Measurements from ENCODE around the gene GNAS-AS1. TPM values are rescaled to one million over a fixed set of nuclear protein-coding genes. Genes with fewer than 3 reads are reported as not detected.

GNAS-AS1 gene
- total RNA-seq, 1 experiment from 2014 or later, result 4.0 TPM

DNA sequence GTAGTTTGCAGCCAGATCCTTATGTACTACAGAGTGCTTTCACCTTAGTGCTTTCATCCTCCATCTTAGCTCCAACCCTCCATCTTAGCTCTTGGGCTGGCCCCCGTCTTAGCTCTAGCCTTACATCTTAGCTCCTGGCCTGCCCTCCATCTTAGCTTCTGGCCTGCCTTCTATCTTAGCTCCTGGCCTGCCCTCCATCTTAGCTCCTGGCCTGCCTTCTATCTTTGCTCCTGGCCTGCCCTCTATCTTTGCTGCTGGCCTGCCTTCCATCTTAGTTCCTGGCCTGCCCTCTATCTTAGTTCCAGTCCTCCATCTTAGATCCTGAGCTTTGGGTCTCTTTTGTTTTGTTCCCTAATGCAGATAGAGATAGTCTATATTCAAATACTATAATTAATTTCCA is 23.8 kb upstream of the GNAS-AS1 start:
- Histone ChIP-seq H3K27ac (ENCODE audit: low read length) (no peak overlapping the region), H3K4me1 (ENCODE audit: low read length) (peaks cover 4% of the 10 kb centered on the region), H3K4me3 (ENCODE audit: low read length) (no peak overlapping the region), H3K4me2 (ENCODE audit: low read depth, low read length, poor library complexity, severe bottlenecking) (no peak overlapping the region), H3K9me2 (replicated peaks; ENCODE audit: insufficient read depth, low read length) (no peaks in the 10 kb centered on the region), H3K36me3 (ENCODE audit: insufficient read depth, low read length) (no peaks in the 10 kb centered on the region), H4K20me1 (ENCODE audit: insufficient read depth, low read depth, low read length) (no peaks in the 10 kb centered on the region), H2AFZ (ENCODE audit: low read length) (peak overlapping the region; percentile 74), H3K9ac (ENCODE audit: low read length) (no peak overlapping the region), H3K9me3 (ENCODE audit: low read length) (no peaks in the 10 kb centered on the region), H3K79me2 (ENCODE audit: low read length) (no peaks in the 10 kb centered on the region), H3K27me3 (ENCODE audit: low read length) (no peaks in the 10 kb centered on the region)
- no peak for DNase-seq

DNA sequence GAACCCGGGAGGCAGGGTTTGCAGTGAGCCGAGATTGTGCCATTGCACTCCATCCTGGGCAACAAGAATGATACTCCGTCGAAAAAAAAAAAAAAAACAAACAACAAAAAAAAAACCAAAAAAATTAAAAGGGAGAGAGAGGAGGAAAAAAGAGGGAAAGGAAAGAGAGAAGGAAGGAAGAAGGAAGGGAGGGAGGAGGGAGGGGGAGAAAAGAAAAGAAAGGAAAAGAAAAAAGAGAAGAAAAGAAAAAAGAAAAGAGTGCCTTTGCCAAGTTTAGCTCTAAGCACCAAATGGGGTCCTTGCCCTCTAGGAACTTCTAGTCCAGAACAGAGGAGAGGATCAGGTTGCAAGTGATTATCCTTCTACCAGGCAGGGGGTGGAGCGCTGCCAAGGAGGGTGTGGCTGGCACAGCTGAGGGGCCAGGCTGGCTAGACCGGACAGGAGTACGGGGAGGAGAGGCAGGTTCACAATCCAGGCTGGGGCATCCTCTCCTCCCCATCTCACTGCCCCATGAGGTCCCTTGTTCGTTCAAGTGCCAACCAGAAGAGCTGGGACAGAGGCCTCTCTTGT is 20.9 kb upstream of the GNAS-AS1 start:
- H3K9me3 ChIP-seq (ENCODE audit: low read length), result no peaks in the 10 kb centered on the region
- no peak overlapping the region for H3K9ac ChIP-seq (ENCODE audit: low read length)
- no peak for DNase-seq
- no peaks in the 10 kb centered on the region for H3K27me3 ChIP-seq (ENCODE audit: low read length)
- H4K20me1 ChIP-seq (ENCODE audit: insufficient read depth, low read depth, low read length), result no peaks in the 10 kb centered on the region
- H3K4me2 ChIP-seq (ENCODE audit: low read depth, low read length, poor library complexity, severe bottlenecking), result no peak overlapping the region
- no peak overlapping the region for H3K27ac ChIP-seq (ENCODE audit: low read length)
- no peak overlapping the region for H3K4me3 ChIP-seq (ENCODE audit: low read length)
- H3K79me2 ChIP-seq (ENCODE audit: low read length), result no peaks in the 10 kb centered on the region
- no peaks in the 10 kb centered on the region for H3K36me3 ChIP-seq (ENCODE audit: insufficient read depth, low read length)
- no peaks in the 10 kb centered on the region for H3K9me2 ChIP-seq (replicated peaks; ENCODE audit: insufficient read depth, low read length)
- H2AFZ ChIP-seq (ENCODE audit: low read length), result no peak overlapping the region
- H3K4me1 ChIP-seq (ENCODE audit: low read length), result peaks cover 7% of the 10 kb centered on the region

DNA sequence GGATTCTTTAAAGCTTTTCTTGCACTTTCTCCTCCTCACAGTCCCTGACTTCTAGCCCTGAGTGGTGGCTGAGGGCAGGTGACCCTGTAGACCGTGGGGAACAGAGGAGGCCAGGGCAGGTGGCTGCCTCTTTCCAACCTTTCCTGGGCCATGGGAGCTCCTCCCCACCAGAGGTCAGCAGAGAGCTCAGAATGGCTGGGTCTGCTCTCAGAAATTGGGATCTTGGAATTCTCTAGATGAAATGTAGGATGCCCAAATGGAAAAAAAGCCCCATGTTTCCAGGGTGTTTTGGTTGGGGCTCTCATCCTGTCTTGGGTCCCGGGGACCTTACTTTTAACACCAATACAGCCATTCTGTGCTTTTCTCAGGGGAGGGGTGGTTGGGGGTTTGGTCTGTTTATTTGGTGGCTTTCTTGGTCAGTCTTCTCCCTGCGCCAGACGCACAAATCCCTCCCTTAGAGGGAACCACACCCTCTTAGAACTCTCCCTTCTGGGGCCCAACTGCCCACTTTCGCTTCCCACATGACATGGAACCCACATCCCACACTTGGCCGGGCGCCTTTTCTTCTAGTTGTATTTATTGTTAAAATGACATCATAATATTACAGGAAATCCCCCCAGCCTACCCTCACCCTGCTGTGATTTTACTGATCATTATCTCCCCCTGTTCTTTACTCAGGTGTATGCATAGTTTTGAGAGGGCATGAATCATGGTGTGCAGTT is 19.8 kb upstream of the GNAS-AS1 start:
- no peaks in the 10 kb centered on the region for H4K20me1 ChIP-seq (ENCODE audit: insufficient read depth, low read depth, low read length)
- H3K4me1 ChIP-seq (ENCODE audit: low read length), result peaks cover 7% of the 10 kb centered on the region
- no peak overlapping the region for H3K27ac ChIP-seq (ENCODE audit: low read length)
- no peaks in the 10 kb centered on the region for H3K79me2 ChIP-seq (ENCODE audit: low read length)
- no peaks in the 10 kb centered on the region for H3K9me2 ChIP-seq (replicated peaks; ENCODE audit: insufficient read depth, low read length)
- H3K27me3 ChIP-seq (ENCODE audit: low read length), result no peaks in the 10 kb centered on the region
- H3K4me2 ChIP-seq (ENCODE audit: low read depth, low read length, poor library complexity, severe bottlenecking), result no peak overlapping the region
- no peak overlapping the region for H3K4me3 ChIP-seq (ENCODE audit: low read length)
- DNase-seq, result peak; percentile 67
- H3K9ac ChIP-seq (ENCODE audit: low read length), result no peak overlapping the region
- H2AFZ ChIP-seq (ENCODE audit: low read length), result no peak overlapping the region
- no peaks in the 10 kb centered on the region for H3K9me3 ChIP-seq (ENCODE audit: low read length)
- H3K36me3 ChIP-seq (ENCODE audit: insufficient read depth, low read length), result no peaks in the 10 kb centered on the region

DNA sequence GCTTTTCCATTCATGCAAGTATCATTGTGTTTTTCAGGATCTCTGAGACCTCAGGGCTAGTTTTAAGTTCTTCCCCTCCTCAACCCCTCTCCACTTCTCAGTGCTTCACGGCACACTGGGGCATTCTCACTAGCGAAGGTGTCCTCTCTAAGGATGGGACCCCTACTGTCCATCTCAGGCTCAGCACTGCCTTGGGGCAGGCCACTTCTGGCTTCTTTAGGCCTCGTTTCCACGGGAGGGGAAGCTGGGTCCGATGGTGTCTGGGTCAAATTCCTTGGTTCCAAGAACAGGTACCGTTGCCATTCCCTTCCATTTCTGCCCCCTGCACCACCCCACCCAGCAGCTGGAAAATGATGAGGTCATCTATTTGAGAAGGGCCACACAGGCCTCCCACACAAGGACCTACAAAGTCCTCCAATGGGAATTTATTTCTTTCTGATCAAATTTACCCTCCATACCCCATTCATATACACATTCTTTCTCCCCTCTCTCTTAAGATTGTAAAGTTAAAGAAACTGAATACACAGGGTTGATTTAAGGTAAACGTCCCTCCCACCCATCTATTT is 19.0 kb upstream of the GNAS-AS1 start:
- Histone ChIP-seq H3K4me1 (ENCODE audit: low read length) (peaks cover 7% of the 10 kb centered on the region), H3K36me3 (ENCODE audit: insufficient read depth, low read length) (no peaks in the 10 kb centered on the region)

DNA sequence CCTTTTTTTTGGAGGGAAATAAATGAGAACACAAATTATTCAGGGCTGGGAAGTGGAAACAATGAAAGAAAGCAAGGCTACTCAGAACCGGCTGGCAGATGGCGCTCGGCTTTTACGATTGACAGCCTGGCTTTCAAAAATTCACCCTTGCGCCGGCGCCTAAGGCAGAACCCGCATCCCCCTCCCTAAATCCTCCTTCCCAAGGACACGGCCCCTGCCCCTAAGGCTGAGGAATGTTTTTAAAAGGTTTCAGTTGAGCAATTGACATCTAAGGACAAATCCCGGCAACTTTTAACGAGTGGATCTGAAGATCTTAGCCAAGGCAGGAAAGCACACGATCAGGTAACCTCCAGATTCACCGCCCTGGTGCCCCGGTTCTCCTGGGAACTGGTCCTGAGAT is 18.1 kb upstream of the GNAS-AS1 start:
- Histone ChIP-seq H3K4me2 (ENCODE audit: low read depth, low read length, poor library complexity, severe bottlenecking) (no peak overlapping the region), H3K4me1 (ENCODE audit: low read length) (peaks cover 7% of the 10 kb centered on the region), H3K4me3 (ENCODE audit: low read length) (no peak overlapping the region), H2AFZ (ENCODE audit: low read length) (no peak overlapping the region), H3K27me3 (ENCODE audit: low read length) (no peaks in the 10 kb centered on the region), H3K9me2 (replicated peaks; ENCODE audit: insufficient read depth, low read length) (no peaks in the 10 kb centered on the region), H3K9ac (ENCODE audit: low read length) (no peak overlapping the region), H3K27ac (ENCODE audit: low read length) (no peak overlapping the region), H4K20me1 (ENCODE audit: insufficient read depth, low read depth, low read length) (no peaks in the 10 kb centered on the region), H3K9me3 (ENCODE audit: low read length) (no peaks in the 10 kb centered on the region), H3K36me3 (ENCODE audit: insufficient read depth, low read length) (no peaks in the 10 kb centered on the region), H3K79me2 (ENCODE audit: low read length) (no peaks in the 10 kb centered on the region)
- DNase-seq, result no peak

More for the DNA sequence above, 19.0 kb upstream of the GNAS-AS1 start:
- Histone ChIP-seq H3K4me2 (ENCODE audit: low read depth, low read length, poor library complexity, severe bottlenecking) (no peak overlapping the region), H3K4me3 (ENCODE audit: low read length) (no peak overlapping the region), H4K20me1 (ENCODE audit: insufficient read depth, low read depth, low read length) (no peaks in the 10 kb centered on the region), H3K27ac (ENCODE audit: low read length) (no peak overlapping the region), H3K9ac (ENCODE audit: low read length) (no peak overlapping the region), H2AFZ (ENCODE audit: low read length) (no peak overlapping the region), H3K79me2 (ENCODE audit: low read length) (no peaks in the 10 kb centered on the region), H3K9me3 (ENCODE audit: low read length) (no peaks in the 10 kb centered on the region), H3K9me2 (replicated peaks; ENCODE audit: insufficient read depth, low read length) (no peaks in the 10 kb centered on the region), H3K27me3 (ENCODE audit: low read length) (no peaks in the 10 kb centered on the region)
- DNase-seq, result no peak

DNA sequence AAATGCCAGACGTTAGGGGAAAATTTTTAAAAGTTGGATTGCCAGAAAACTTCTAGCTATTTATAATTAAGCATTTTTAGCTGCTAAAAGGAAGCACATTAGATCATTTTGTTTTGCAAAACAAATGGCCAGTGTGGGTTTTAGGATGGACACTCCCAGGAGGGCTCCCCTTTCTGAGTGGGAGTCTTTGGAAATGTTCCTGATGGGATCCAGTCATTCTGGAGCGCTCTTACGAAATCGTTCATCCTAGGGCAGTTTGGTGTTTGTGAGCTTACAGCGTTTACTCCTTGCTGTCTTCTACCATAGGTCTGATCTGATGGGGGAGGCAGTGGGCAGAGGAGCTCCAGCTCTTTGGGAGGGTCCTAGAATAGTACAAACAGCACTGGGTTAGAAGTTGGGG is 16.5 kb upstream of the GNAS-AS1 start:
- no peak for DNase-seq
- Histone ChIP-seq H3K4me3 (ENCODE audit: low read length) (no peak overlapping the region), H3K27me3 (ENCODE audit: low read length) (no peaks in the 10 kb centered on the region), H3K9ac (ENCODE audit: low read length) (no peak overlapping the region), H3K27ac (ENCODE audit: low read length) (no peak overlapping the region), H4K20me1 (ENCODE audit: insufficient read depth, low read depth, low read length) (no peaks in the 10 kb centered on the region), H2AFZ (ENCODE audit: low read length) (no peak overlapping the region), H3K4me2 (ENCODE audit: low read depth, low read length, poor library complexity, severe bottlenecking) (no peak overlapping the region), H3K79me2 (ENCODE audit: low read length) (no peaks in the 10 kb centered on the region), H3K9me2 (replicated peaks; ENCODE audit: insufficient read depth, low read length) (no peaks in the 10 kb centered on the region), H3K36me3 (ENCODE audit: insufficient read depth, low read length) (no peaks in the 10 kb centered on the region), H3K9me3 (ENCODE audit: low read length) (no peaks in the 10 kb centered on the region), H3K4me1 (ENCODE audit: low read length) (peaks cover 3% of the 10 kb centered on the region)

DNA sequence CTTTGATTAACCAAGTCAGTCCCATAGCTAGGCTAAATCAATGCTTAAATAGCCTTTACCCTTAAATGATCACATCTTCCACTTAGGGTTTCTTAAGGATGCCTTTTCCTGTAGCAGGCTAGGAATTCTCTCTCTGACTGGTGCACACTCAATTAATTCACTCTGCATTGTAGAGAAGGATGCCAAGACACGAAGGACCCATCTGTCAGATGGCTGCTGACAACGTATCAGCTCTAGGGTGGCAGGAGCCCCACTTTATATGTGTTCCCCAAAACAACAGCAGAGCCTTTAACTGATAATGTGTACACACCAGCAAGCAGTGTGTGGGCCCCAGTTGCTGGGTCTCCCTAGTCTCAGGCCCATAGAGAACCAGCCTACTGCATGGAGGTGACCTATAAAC is 15.1 kb upstream of the GNAS-AS1 start:
- Histone ChIP-seq H3K4me2 (ENCODE audit: low read depth, low read length, poor library complexity, severe bottlenecking) (no peak overlapping the region), H3K4me3 (ENCODE audit: low read length) (no peak overlapping the region), H4K20me1 (ENCODE audit: insufficient read depth, low read depth, low read length) (no peaks in the 10 kb centered on the region), H3K36me3 (ENCODE audit: insufficient read depth, low read length) (no peaks in the 10 kb centered on the region), H3K9me3 (ENCODE audit: low read length) (no peaks in the 10 kb centered on the region), H2AFZ (ENCODE audit: low read length) (no peak overlapping the region), H3K27ac (ENCODE audit: low read length) (no peak overlapping the region), H3K27me3 (ENCODE audit: low read length) (no peaks in the 10 kb centered on the region), H3K4me1 (ENCODE audit: low read length) (peaks cover 3% of the 10 kb centered on the region), H3K9ac (ENCODE audit: low read length) (no peak overlapping the region), H3K9me2 (replicated peaks; ENCODE audit: insufficient read depth, low read length) (no peaks in the 10 kb centered on the region), H3K79me2 (ENCODE audit: low read length) (no peaks in the 10 kb centered on the region)
- DNase-seq, result no peak

DNA sequence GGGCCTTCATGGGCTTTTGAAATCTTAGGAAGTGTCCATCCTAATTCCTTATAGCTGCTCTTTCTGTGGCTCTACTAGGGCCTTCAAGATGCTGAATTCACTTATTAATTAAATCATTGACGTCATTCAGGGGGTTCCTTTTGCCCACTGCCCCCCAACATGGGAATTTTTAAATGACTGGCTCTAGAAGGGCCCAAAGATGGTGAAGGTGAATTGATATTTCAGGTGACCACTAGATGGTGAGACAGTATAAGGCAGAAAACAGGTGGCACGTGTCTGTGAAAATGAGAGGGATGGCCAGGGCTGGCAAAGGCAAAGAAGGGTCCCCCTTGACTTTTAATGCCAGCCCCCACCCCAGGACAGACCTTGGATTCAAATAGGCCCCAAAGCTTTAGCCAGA is 13.6 kb upstream of the GNAS-AS1 start:
- no peak overlapping the region for H3K4me2 ChIP-seq (ENCODE audit: low read depth, low read length, poor library complexity, severe bottlenecking)
- no peak overlapping the region for H2AFZ ChIP-seq (ENCODE audit: low read length)
- H3K9me3 ChIP-seq (ENCODE audit: low read length), result no peaks in the 10 kb centered on the region
- no peak overlapping the region for H3K27ac ChIP-seq (ENCODE audit: low read length)
- no peaks in the 10 kb centered on the region for H3K27me3 ChIP-seq (ENCODE audit: low read length)
- no peaks in the 10 kb centered on the region for H3K9me2 ChIP-seq (replicated peaks; ENCODE audit: insufficient read depth, low read length)
- DNase-seq, result peak; percentile 50
- H3K79me2 ChIP-seq (ENCODE audit: low read length), result no peaks in the 10 kb centered on the region
- no peaks in the 10 kb centered on the region for H3K36me3 ChIP-seq (ENCODE audit: insufficient read depth, low read length)
- H3K4me3 ChIP-seq (ENCODE audit: low read length), result no peak overlapping the region
- H4K20me1 ChIP-seq (ENCODE audit: insufficient read depth, low read depth, low read length), result no peaks in the 10 kb centered on the region
- H3K4me1 ChIP-seq (ENCODE audit: low read length), result peaks cover 9% of the 10 kb centered on the region
- H3K9ac ChIP-seq (ENCODE audit: low read length), result no peak overlapping the region

Measured in Karpas-422 (cell line).